Osteocyte (in vitro differentiated cells): ENCODE measurements around the gene NPB. TPM values are rescaled to one million over a fixed set of nuclear protein-coding genes. Genes with fewer than 3 reads are reported as not detected.

Experiments
- DNase-seq: peaks from one replicate; pipeline ENCODE4 v3.0.0; 2021; ENCODE audit warnings: mixed read lengths; ENCODE audit not compliant: unreplicated experiment; ENCODE audit errors: extremely low spot score
- H3K27ac Mint-ChIP-seq: one replicate; pipeline ENCODE4 v1.8.0; 2021; ENCODE audit warnings: mild to moderate bottlenecking, mixed read lengths; ENCODE audit not compliant: unreplicated experiment
- H3K27me3 Mint-ChIP-seq: one replicate; pipeline ENCODE4 v1.8.0; 2021; ENCODE audit warnings: mixed read lengths; ENCODE audit not compliant: unreplicated experiment
- H3K36me3 Mint-ChIP-seq: one replicate; pipeline ENCODE4 v1.8.0; 2021; ENCODE audit warnings: mixed read lengths; ENCODE audit not compliant: unreplicated experiment
- H3K4me1 Mint-ChIP-seq: one replicate; pipeline ENCODE4 v1.8.0; 2021; ENCODE audit warnings: mixed read lengths; ENCODE audit not compliant: unreplicated experiment
- H3K4me3 Mint-ChIP-seq: one replicate; pipeline ENCODE4 v1.8.0; 2021; ENCODE audit warnings: mild to moderate bottlenecking, moderate library complexity, mixed read lengths; ENCODE audit not compliant: unreplicated experiment
- H3K9me3 Mint-ChIP-seq: one replicate; pipeline ENCODE4 v1.8.0; 2021; ENCODE audit warnings: mixed read lengths; ENCODE audit not compliant: unreplicated experiment
- total RNA-seq: library from RNA; stranded (reverse); gene quantifications from 2 replicates; pipeline ENCODE4 v1.2.1, GENCODE V29; 2021
- TF ChIP-seq, protein P1 (sequence below): fragments of 200-600 bp; sonication (generic); IDR thresholded peaks from 2 replicates; pipeline ENCODE4 v1.5.0; 2021; ENCODE audit warnings: antibody characterized with exemption, mild to moderate bottlenecking, moderate library complexity

The NPB gene
- total RNA-seq, 1 donor from 2014 or later, result 0.56 TPM

GRCh38 chr17:81927653-81928543, 25.9 kb downstream of the NPB start, which contains the start of gene MAFG:
Gene MAFG, minus strand, starts transcription at chr17:81927735. Its CDS starts 4,550 bp downstream, at chr17:81923185.
- peaks cover 49% of the 10 kb centered on the region for H3K4me1 Mint-ChIP-seq
- peak; percentile 99 for DNase-seq
- peak within 1 kb of the TSS; percentile 95 for H3K27ac Mint-ChIP-seq
- H3K4me3 Mint-ChIP-seq, result peak within 1 kb of the TSS; percentile 88
- H3K9me3 Mint-ChIP-seq, result no peaks in the 10 kb centered on the region
- no peaks in the 10 kb centered on the region for H3K27me3 Mint-ChIP-seq
- no peaks in the 10 kb centered on the region for H3K36me3 Mint-ChIP-seq
- TF ChIP-seq, protein P1, sequence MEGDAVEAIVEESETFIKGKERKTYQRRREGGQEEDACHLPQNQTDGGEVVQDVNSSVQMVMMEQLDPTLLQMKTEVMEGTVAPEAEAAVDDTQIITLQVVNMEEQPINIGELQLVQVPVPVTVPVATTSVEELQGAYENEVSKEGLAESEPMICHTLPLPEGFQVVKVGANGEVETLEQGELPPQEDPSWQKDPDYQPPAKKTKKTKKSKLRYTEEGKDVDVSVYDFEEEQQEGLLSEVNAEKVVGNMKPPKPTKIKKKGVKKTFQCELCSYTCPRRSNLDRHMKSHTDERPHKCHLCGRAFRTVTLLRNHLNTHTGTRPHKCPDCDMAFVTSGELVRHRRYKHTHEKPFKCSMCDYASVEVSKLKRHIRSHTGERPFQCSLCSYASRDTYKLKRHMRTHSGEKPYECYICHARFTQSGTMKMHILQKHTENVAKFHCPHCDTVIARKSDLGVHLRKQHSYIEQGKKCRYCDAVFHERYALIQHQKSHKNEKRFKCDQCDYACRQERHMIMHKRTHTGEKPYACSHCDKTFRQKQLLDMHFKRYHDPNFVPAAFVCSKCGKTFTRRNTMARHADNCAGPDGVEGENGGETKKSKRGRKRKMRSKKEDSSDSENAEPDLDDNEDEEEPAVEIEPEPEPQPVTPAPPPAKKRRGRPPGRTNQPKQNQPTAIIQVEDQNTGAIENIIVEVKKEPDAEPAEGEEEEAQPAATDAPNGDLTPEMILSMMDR, result peak; percentile 57

GRCh38 chr17:81928544-81929252, 26.7 kb downstream of the NPB start:
- Mint-ChIP-seq H3K9me3 (no peaks in the 10 kb centered on the region), H3K4me3 (peak overlapping the region; percentile 65), H3K27ac (peak overlapping the region; percentile 41), H3K4me1 (peaks cover 44% of the 10 kb centered on the region), H3K27me3 (no peaks in the 10 kb centered on the region), H3K36me3 (peaks cover under 1% of the 10 kb centered on the region)
- no peak for DNase-seq
- TF ChIP-seq, protein P1, result no peak

GRCh38 chr17:81929253-81930141, 27.5 kb downstream of the NPB start:
- DNase-seq, result no peak
- TF ChIP-seq, protein P1, result no peak
- Mint-ChIP-seq H3K4me3 (peak overlapping the region; percentile 51), H3K9me3 (no peaks in the 10 kb centered on the region), H3K27ac (no peak overlapping the region), H3K36me3 (peaks cover 2% of the 10 kb centered on the region), H3K4me1 (peaks cover 37% of the 10 kb centered on the region), H3K27me3 (no peaks in the 10 kb centered on the region)

DNA sequence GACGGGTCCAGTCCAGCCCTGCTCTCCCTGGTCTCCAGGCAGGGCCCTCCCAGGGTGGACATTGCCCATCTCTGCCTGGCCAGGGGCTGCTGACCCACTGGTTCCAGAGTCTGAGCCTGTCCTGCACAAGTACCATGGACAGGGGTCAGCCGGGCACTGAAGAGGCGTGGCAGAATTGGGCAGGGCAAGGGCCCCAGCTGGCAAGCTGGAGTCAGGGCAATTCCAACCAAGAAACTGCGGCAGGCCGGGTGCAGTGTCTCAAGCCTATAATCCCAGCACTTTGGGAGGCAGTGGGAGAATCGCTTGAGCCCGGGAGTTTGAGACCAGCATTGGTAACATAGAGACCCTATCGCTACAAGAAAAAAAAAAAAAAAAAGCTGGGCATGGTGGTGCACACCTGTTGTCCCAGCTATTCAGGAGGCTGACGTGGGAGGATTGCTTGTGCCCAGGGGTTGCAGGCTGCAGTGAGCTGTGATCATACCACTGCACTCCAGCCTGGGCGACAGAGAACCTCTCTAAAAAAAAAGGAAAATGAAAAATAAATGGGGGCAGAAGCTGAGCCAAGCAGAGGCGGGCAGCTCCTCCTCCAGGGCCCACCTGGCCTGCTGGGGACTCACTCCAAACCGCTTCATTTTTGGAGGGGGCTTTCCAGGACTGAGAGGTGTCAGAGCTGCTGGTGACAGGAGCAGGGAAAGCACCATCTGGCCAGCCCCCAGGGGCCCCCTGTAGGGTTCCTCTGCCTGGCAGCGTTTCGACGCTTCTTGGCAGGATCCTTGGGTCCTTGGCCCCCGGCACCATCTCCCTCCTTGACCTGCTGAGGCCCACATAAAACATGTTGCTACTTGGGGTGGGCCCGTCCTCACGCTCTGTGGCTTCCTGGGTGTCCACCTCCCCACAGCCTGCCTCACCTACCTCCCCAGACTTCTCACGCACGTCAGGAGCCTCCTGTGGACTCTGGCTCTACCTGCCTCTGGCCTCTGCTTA, 28.4 kb downstream of the NPB start:
- H3K9me3 Mint-ChIP-seq, result no peaks in the 10 kb centered on the region
- H3K4me3 Mint-ChIP-seq, result no peak overlapping the region
- no peak overlapping the region for H3K27ac Mint-ChIP-seq
- DNase-seq, result no peak
- H3K27me3 Mint-ChIP-seq, result no peaks in the 10 kb centered on the region
- H3K36me3 Mint-ChIP-seq, result peaks cover 2% of the 10 kb centered on the region
- H3K4me1 Mint-ChIP-seq, result peaks cover 32% of the 10 kb centered on the region
- TF ChIP-seq, protein P1, result no peak
